GM12878 (cell line): Measurements from ENCODE around the gene DFFA. TPM values are rescaled to one million over a fixed set of nuclear protein-coding genes. Genes with fewer than 3 reads are reported as not detected.

Experiments
- BCL3 ChIP-seq: IDR thresholded peaks from 2 replicates; pipeline ENCODE4 v1.6.1; 2011; ENCODE audit warnings: borderline replicate concordance, low read depth, mild to moderate bottlenecking, moderate library complexity, low read length; ENCODE audit not compliant: insufficient read depth, poor library complexity, severe bottlenecking
- BHLHE40 ChIP-seq, 2 experiments: fragments of 450-650 bp in 1 of 2; IDR thresholded peaks; 2 replicates each; pipeline ENCODE4 v1.6.1; 2011 to 2017; ENCODE audit warnings: low read depth in 2 of 2, borderline replicate concordance in 1 of 2, improper control_type of control experiment in 1 of 2, low read length in 1 of 2, mild to moderate bottlenecking in 1 of 2
- CEBPB ChIP-seq, 2 experiments: fragments of 150-350 bp in 1 of 2; IDR thresholded peaks; 2 replicates each; pipeline ENCODE4 v1.6.1; 2012 to 2014; ENCODE audit warnings: low read depth in 2 of 2, low read length in 2 of 2, borderline replicate concordance in 1 of 2, inconsistent platforms in 1 of 2
- E2F8 ChIP-seq: fragments of 450-650 bp; IDR thresholded peaks from 2 replicates; pipeline ENCODE4 v1.6.1; 2018; ENCODE audit warnings: mild to moderate bottlenecking, low read depth, moderate library complexity; ENCODE audit not compliant: partially characterized antibody
- FOXM1 ChIP-seq: IDR thresholded peaks from 2 replicates; pipeline ENCODE4 v1.6.1; 2012; ENCODE audit warnings: low read depth, mild to moderate bottlenecking, inconsistent platforms, low read length, moderate library complexity
- GATAD2B ChIP-seq: fragments of 450-650 bp; conservative IDR thresholded peaks from 2 replicates; pipeline ENCODE4 v1.6.1; 2017; ENCODE audit warnings: low read depth, mild to moderate bottlenecking, moderate library complexity
- HDGF ChIP-seq: fragments of 450-650 bp; IDR thresholded peaks from 2 replicates; pipeline ENCODE4 v1.6.1; 2016; ENCODE audit warnings: antibody characterized with exemption
- IKZF1 ChIP-seq: fragments of 450-650 bp; conservative IDR thresholded peaks from 2 replicates; pipeline ENCODE4 v1.6.1; 2017; ENCODE audit warnings: antibody characterized with exemption, mild to moderate bottlenecking
- JUNB ChIP-seq: IDR thresholded peaks from 2 replicates; pipeline ENCODE4 v1.6.1; 2016; ENCODE audit warnings: antibody characterized with exemption, mild to moderate bottlenecking
- NR2F1 ChIP-seq: fragments of 450-650 bp; conservative IDR thresholded peaks from 2 replicates; pipeline ENCODE4 v1.6.1; 2017; ENCODE audit warnings: mild to moderate bottlenecking
- PAX5 ChIP-seq: IDR thresholded peaks from 2 replicates; pipeline ENCODE4 v1.6.1; 2011; ENCODE audit warnings: low read depth, low read length, borderline replicate concordance
- PAX8 ChIP-seq: fragments of 450-650 bp; IDR thresholded peaks from 2 replicates; pipeline ENCODE4 v1.6.1; 2017; ENCODE audit warnings: mild to moderate bottlenecking, moderate library complexity
- RAD21 ChIP-seq: IDR thresholded peaks from 2 replicates; pipeline ENCODE4 v1.6.1; 2011; ENCODE audit warnings: mild to moderate bottlenecking, low read depth, low read length, moderate library complexity; ENCODE audit not compliant: insufficient read depth
- SMARCA5 ChIP-seq: fragments of 450-650 bp; IDR thresholded peaks from 2 replicates; pipeline ENCODE4 v1.6.1; 2017; ENCODE audit warnings: mild to moderate bottlenecking
- SP1 ChIP-seq: IDR thresholded peaks from one replicate; pipeline ENCODE4 v1.6.1; 2011; ENCODE audit warnings: low read depth, low read length
- SREBF2 ChIP-seq: IDR thresholded peaks from 2 replicates; pipeline ENCODE4 v1.6.1; 2012; ENCODE audit warnings: mild to moderate bottlenecking, low read length
- SRF ChIP-seq, 2 experiments: IDR thresholded peaks; 2 replicates each; pipeline ENCODE4 v1.6.1; 2011; ENCODE audit warnings: low read depth in 2 of 2, low read length in 2 of 2, mild to moderate bottlenecking in 1 of 2, moderate library complexity in 1 of 2
- STAT3 ChIP-seq: IDR thresholded peaks from 2 replicates; pipeline ENCODE4 v1.6.1; 2011; ENCODE audit warnings: low read depth, low read length, improper control_type of control experiment
- TARDBP ChIP-seq: IDR thresholded peaks from 2 replicates; pipeline ENCODE4 v1.6.1; 2016; ENCODE audit warnings: borderline replicate concordance
- TBL1XR1 ChIP-seq: IDR thresholded peaks from 2 replicates; pipeline ENCODE4 v1.6.1; 2012; ENCODE audit warnings: low read depth, low read length, improper control_type of control experiment
- TCF7 ChIP-seq: IDR thresholded peaks from 2 replicates; pipeline ENCODE4 v1.6.1; 2014; ENCODE audit warnings: antibody characterized with exemption, borderline replicate concordance
- ZBED1 ChIP-seq: IDR thresholded peaks from 2 replicates; pipeline ENCODE4 v1.6.1; 2016; ENCODE audit warnings: borderline replicate concordance
- ZBTB4 ChIP-seq: fragments of 450-650 bp; formaldehyde crosslinking; IDR thresholded peaks from 2 replicates; pipeline ENCODE4 v1.4.0; 2022; ENCODE audit warnings: mild to moderate bottlenecking, moderate library complexity
- ZZZ3 ChIP-seq: IDR thresholded peaks from 2 replicates; pipeline ENCODE4 v1.6.1; 2011; ENCODE audit warnings: low read depth; ENCODE audit not compliant: control insufficient read depth, insufficient read length
- polyA plus RNA-seq, 11 experiments: library from polyadenylated mRNA; depleted of rRNA in 4 of 11; unstranded in 6 of 11; stranded (reverse) in 5 of 11; fragments of >200 nt; fragmentation: Nextera tagmentation in 4 of 11; fragmentation: Illumina TruSeq in 1 of 11; extraction: Ambion mirVana in 4 of 11; extraction: Trizol in 1 of 11; gene quantifications; 1 replicate in 1 of 11; 2 replicates in 10 of 11; pipeline versions ENCODE4 v1.2.1 to v1.2.3, GENCODE V29; 2011 to 2016; ENCODE audit warnings: inconsistent platforms in 2 of 11, missing spikeins in 2 of 11, low read depth in 1 of 11
- total RNA-seq, 4 experiments: library from RNA; depleted of rRNA in 3 of 4; stranded (reverse); fragments of >200 nt in 3 of 4; fragmentation: Illumina TruSeq in 1 of 4; extraction: Trizol in 1 of 4; gene quantifications; 2 replicates each; pipeline versions ENCODE4 v1.2.1 to v1.2.3, GENCODE V29; 2013 to 2021

Gene DFFA
- total and polyA plus RNA-seq, 10 of the 15 experiments (the other 5 are each of a cell fraction or from before 2014, with no cell fraction given) = 37.4 to 83.8 (median 52.4) TPM

- TF ChIP-seq BCL3 (no peak), ZBED1 (no peak), TARDBP (no peak), ZZZ3 (no peak), FOXM1 (peak; percentile 79; the same call in 1 of the 2 replicates), TCF7 (no peak), E2F8 (peak; percentile 94), SP1 (peak; percentile 73), TBL1XR1 (peak; percentile 51; the same call in 1 of the 2 replicates), SRF (IDR thresholded peaks at IDR 0.05; ENCODE audit: low read depth in 2 of 2, low read length in 2 of 2) (peak in 1 of 2 experiments; percentile 40; a peak in 1 of 4 replicates), GATAD2B (peak; percentile 92), RAD21 (peak; percentile 51), CEBPB (IDR thresholded peaks at IDR 0.05; ENCODE audit: borderline replicate concordance in 1 of 2, low read depth in 2 of 2, low read length in 2 of 2) (no peak), ZBTB4 (CRISPR knock-in tag) (no peak), JUNB (no peak), PAX8 (no peak), NR2F1 (peak; percentile 49), SREBF2 (no peak), BHLHE40 (IDR thresholded peaks at IDR 0.05; ENCODE audit: borderline replicate concordance in 1 of 2, low read depth in 2 of 2, low read length in 1 of 2) (peak; percentile 66 to 68; a peak in 3 of 4 replicates), PAX5 (peak; percentile 73; the same call in 1 of the 2 replicates), IKZF1 (peak; percentile 92), SMARCA5 (peak; percentile 90), HDGF (no peak), STAT3 (no peak)
Measured at GRCh38 chr1:10430216-10431069, 41.9 kb downstream of the DFFA start, which contains the start of gene CENPS (continued).
